GM06990 (cell line): ENCODE results near the gene HYAL2.
"Not testable (repeated sequence)": the region's sequence is repeated elsewhere in the genome, so short reads cannot be mapped to it uniquely, and the experiment has no call there.

Experiments
- DNase-seq: peaks from one replicate; pipeline ENCODE4 v3.0.0-alpha.2; 2011; ENCODE audit not compliant: insufficient read length; ENCODE audit errors: extremely low read depth
- H3K27me3 ChIP-seq: replicated peaks from 2 replicates; pipeline ENCODE4 v1.6.0; 2011; ENCODE audit warnings: low read length; ENCODE audit not compliant: control insufficient read depth, insufficient read depth
- H3K36me3 ChIP-seq: 2 replicates; pipeline ENCODE4 v1.5.1; 2011; ENCODE audit warnings: low read length; ENCODE audit not compliant: control insufficient read depth, insufficient read depth
- H3K4me3 ChIP-seq: replicated peaks from 2 replicates; pipeline ENCODE4 v1.5.1; 2011; ENCODE audit warnings: low read depth, mild to moderate bottlenecking, control low read depth, low read length
- CTCF ChIP-seq: IDR thresholded peaks from 2 replicates; pipeline ENCODE4 v1.5.1; 2011; ENCODE audit warnings: low read length, control low read depth, mild to moderate bottlenecking, inconsistent platforms; ENCODE audit not compliant: insufficient read depth, poor library complexity, severe bottlenecking

Gene HYAL2

GRCh38 chr3:50286322-50287227 lies 36.0 kb downstream of the HYAL2 start:
- H3K27me3 ChIP-seq = no peaks in the 10 kb centered on the region
- no peak for TF ChIP-seq CTCF
- DNase-seq = peak; percentile 7
- peaks cover 28% of the 10 kb centered on the region for H3K36me3 ChIP-seq
- no peak overlapping the region for H3K4me3 ChIP-seq

GRCh38 chr3:50284121-50284520 lies 38.4 kb downstream of the HYAL2 start:
- not testable (repeated sequence) for DNase-seq, H3K27me3 ChIP-seq
- H3K36me3 ChIP-seq = peaks cover 16% of the 10 kb centered on the region

GRCh38 chr3:50279255-50280016 lies 43.1 kb downstream of the HYAL2 start:
- Histone ChIP-seq H3K27me3 (no peaks in the 10 kb centered on the region; the same call in 1 of the 2 replicates), H3K36me3 (no peaks in the 10 kb centered on the region), H3K4me3 (no peak overlapping the region)
- no peak for TF ChIP-seq CTCF
- no peak for DNase-seq

More at GRCh38 chr3:50284121-50284520, 38.4 kb downstream of the HYAL2 start:
- not testable (repeated sequence) for H3K4me3 ChIP-seq

- DNase-seq = no peak
- Histone ChIP-seq H3K27me3 (no peaks in the 10 kb centered on the region; the same call in 1 of the 2 replicates), H3K4me3 (no peak within 1 kb of the TSS), H3K36me3 (no peaks in the 10 kb centered on the region)
- TF ChIP-seq CTCF = no peak
Observed at GRCh38 chr3:50278880-50279224, 43.7 kb downstream of the HYAL2 start, which contains the start of gene LSMEM2. TSS of gene LSMEM2 (plus strand) at chr3:50279087. CDS start at chr3:50279114, 27 bp downstream.

- no peak for DNase-seq
- Histone ChIP-seq H3K27me3 (no peaks in the 10 kb centered on the region; the same call in 1 of the 2 replicates), H3K4me3 (no peak overlapping the region), H3K36me3 (no peaks in the 10 kb centered on the region)
- no peak for TF ChIP-seq CTCF
Observed at GRCh38 chr3:50278123-50278879, 44.2 kb downstream of the HYAL2 start.
